PFSK-1 (cell line): Measurements from ENCODE around the gene KCNK10.

Experiments used
- FOXP2 ChIP-seq: optimal IDR thresholded peaks from 2 replicates; pipeline ENCODE3; 2011; ENCODE audit warnings: borderline replicate concordance, control low read depth, inconsistent platforms; ENCODE audit not compliant: insufficient read depth; ENCODE audit errors: extremely low read length, extremely low read depth
- POLR2AphosphoS5 ChIP-seq: IDR thresholded peaks from 2 replicates; pipeline ENCODE4 v1.6.1; 2012; ENCODE audit warnings: low read depth, mild to moderate bottlenecking, control low read depth, low read length, moderate library complexity
- SIN3A ChIP-seq: IDR thresholded peaks from 2 replicates; pipeline ENCODE4 v1.6.1; 2012; ENCODE audit warnings: mild to moderate bottlenecking, low read length, moderate library complexity, borderline replicate concordance; ENCODE audit not compliant: insufficient read depth
- TAF1 ChIP-seq: IDR thresholded peaks from 2 replicates; pipeline ENCODE4 v1.6.1; 2012; ENCODE audit warnings: low read length, control low read depth, borderline replicate concordance; ENCODE audit not compliant: insufficient read depth
- TF ChIP-seq, protein P1 (sequence below), 2 experiments: IDR thresholded peaks; 2 replicates each; pipeline versions ENCODE4 v1.6.1 to v1.8.0; 2011 to 2012; ENCODE audit warnings: low read depth in 2 of 2, low read length in 2 of 2, control low read depth in 1 of 2, inconsistent platforms in 1 of 2, mild to moderate bottlenecking in 1 of 2, moderate library complexity in 1 of 2; ENCODE audit not compliant: insufficient read depth in 1 of 2

The KCNK10 gene

DNA sequence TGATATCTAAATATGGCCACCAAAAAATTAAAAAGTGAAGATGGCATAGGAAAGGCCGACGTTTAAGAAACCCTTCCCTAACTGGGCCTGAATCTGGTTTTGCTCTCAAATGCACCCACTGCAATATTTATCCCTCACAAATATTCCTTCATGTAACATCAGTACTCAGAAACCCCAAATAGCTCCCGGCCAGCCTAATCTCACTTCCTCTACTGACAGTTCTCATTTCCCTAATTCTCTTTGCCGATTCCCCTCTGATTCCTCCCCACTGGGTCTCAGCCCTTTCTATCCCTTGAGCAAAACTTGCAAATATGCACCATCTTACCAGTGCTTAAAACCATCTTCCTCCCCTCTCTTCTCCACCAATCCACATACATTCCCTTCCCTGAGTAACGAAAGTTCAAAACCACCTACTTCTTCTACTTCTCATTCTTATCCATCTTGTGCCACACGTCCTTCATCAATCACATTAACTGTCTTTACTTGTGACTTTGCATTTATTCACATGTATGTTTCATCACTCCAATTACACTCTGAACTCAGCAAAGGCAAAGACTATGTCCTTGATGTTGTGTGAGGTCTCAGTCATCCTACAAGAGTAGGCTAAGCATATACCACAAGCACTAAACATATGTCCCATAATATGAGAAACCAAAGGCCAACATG lies 23.1 kb downstream of the KCNK10 start:
- TF ChIP-seq, protein P1, sequence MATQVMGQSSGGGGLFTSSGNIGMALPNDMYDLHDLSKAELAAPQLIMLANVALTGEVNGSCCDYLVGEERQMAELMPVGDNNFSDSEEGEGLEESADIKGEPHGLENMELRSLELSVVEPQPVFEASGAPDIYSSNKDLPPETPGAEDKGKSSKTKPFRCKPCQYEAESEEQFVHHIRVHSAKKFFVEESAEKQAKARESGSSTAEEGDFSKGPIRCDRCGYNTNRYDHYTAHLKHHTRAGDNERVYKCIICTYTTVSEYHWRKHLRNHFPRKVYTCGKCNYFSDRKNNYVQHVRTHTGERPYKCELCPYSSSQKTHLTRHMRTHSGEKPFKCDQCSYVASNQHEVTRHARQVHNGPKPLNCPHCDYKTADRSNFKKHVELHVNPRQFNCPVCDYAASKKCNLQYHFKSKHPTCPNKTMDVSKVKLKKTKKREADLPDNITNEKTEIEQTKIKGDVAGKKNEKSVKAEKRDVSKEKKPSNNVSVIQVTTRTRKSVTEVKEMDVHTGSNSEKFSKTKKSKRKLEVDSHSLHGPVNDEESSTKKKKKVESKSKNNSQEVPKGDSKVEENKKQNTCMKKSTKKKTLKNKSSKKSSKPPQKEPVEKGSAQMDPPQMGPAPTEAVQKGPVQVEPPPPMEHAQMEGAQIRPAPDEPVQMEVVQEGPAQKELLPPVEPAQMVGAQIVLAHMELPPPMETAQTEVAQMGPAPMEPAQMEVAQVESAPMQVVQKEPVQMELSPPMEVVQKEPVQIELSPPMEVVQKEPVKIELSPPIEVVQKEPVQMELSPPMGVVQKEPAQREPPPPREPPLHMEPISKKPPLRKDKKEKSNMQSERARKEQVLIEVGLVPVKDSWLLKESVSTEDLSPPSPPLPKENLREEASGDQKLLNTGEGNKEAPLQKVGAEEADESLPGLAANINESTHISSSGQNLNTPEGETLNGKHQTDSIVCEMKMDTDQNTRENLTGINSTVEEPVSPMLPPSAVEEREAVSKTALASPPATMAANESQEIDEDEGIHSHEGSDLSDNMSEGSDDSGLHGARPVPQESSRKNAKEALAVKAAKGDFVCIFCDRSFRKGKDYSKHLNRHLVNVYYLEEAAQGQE (IDR thresholded peaks at IDR 0.05; ENCODE audit: insufficient read depth in 1 of 2, low read depth in 2 of 2, low read length in 2 of 2): no peak
- TF ChIP-seq FOXP2 (no peak), SIN3A (no peak), POLR2AphosphoS5 (no peak), TAF1 (no peak)

DNA sequence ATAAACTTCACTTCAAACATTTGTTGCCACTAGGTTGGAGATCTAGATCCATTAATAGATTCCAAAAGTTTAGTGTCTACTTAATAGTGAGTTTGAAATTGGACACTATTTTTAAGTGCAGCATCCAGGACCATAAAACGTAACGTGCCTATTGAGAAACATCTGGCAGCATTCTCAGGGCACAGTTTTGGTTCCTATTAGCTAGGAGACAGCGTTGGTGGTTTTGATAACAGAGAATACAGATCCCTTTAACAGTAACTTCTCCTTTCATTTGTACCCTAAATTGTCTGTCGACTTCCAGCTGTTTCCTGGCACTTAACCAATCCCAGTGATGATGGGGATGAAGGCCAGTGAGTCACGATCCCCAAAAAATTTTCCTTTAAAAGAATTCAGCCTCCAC lies 25.8 kb downstream of the KCNK10 start:
- TF ChIP-seq POLR2AphosphoS5 (no peak), FOXP2 (no peak), SIN3A (no peak), TAF1 (no peak)
- TF ChIP-seq, protein P1 (IDR thresholded peaks at IDR 0.05; ENCODE audit: insufficient read depth in 1 of 2, low read depth in 2 of 2, low read length in 2 of 2): no peak

DNA sequence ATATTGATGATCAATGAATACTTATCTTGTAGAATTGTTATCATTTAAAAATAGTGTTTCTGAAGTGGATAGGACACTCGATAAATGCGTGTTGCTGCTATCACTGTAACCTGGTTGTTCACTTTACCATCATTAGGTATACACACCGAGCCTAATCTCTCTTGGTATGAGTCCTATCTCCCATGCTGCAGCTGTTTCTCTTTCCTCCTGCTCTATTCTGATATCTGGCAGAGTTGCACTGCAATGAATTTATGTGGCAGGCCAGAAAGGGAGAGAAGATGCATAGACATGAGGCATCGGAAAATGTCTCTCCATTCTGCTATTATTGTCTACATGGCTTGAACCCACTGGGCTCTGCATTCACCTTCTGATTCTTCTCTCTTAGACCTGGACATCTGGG lies 26.7 kb downstream of the KCNK10 start:
- TF ChIP-seq SIN3A (no peak), TAF1 (no peak), POLR2AphosphoS5 (no peak), FOXP2 (no peak)
- TF ChIP-seq, protein P1 (IDR thresholded peaks at IDR 0.05; ENCODE audit: insufficient read depth in 1 of 2, low read depth in 2 of 2, low read length in 2 of 2): no peak

DNA sequence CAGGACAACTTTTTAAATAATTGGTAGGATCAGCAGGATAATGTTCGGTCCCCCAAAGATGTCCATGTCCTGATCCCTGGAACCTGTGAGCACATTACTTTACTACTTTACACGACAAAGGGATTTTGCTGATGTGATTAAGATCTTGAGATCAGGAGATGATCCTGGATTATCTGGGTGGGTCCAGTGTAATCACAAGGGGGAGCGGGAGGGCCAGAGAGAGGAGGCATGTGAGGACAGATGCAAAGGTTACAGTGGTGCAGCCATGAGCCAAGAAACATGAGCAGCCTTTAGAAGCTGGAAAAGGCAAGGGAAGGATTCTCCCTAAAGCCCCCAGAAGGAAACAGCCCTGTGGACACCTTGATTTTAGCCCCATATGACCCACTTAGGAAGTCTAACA lies 33.1 kb downstream of the KCNK10 start:
- TF ChIP-seq SIN3A (no peak), POLR2AphosphoS5 (no peak), TAF1 (no peak), FOXP2 (no peak)
- TF ChIP-seq, protein P1 (IDR thresholded peaks at IDR 0.05; ENCODE audit: insufficient read depth in 1 of 2, low read depth in 2 of 2, low read length in 2 of 2): no peak

DNA sequence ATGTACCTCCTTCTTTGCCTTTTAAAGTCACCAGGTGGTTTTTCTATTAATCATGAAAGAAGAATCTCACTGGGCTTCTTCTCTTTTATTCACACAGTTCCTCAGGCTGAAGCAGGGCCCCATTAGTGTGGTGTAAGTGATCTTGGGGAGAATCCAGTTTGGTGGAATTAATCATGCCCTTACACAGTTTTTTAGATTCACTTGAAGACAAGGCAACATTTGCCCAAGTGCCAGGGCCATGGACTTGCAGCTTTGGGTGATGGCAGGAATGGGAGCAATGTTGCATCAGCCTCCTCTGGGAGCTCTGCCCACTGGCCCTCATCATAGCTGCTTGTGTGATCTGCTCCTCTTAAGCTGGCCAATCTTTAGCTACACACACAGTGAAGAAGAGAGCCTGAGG lies 33.8 kb downstream of the KCNK10 start:
- TF ChIP-seq POLR2AphosphoS5 (no peak), TAF1 (no peak), FOXP2 (no peak), SIN3A (no peak)
- TF ChIP-seq, protein P1 (IDR thresholded peaks at IDR 0.05; ENCODE audit: insufficient read depth in 1 of 2, low read depth in 2 of 2, low read length in 2 of 2): no peak
